ENCODE measurements around the gene MRPL9.
A peak's percentile ranks its signal among the peaks of the same experiment; 100 is the strongest.

MRPL9 gene

DNA sequence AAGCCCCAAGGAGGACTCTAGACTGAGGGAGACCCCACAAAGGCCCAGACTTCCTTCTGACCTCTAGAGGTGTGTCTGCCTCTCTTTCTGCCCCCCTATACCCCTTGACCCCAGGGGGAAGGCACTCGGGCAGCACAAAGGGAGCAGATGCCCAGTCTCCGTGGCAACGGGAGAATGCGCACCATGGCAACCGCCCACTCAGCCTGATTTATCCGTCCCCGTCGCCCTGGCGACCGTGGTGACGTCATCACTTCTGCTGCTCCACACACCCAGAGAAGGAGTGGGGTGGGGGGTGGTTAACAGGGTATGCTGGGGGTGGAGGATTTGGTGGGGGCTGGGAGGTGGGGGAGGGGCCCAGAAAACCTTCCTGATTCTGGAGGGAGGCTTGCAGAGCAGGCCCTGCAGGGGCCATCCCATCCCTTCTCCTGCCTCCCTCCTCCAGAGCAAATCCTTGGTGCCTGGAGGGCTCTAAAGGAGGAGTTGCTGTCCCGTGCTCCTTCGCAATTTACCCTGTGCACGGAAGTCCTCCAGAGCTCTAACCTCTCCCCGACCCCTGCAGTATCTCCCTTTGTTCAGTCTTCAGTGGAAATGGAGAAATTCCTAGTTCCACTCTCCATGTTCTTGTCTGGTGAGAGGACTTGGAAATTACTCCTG is 53.0 kb downstream of the MRPL9 start:
- peak in 1 of 2 experiments; percentile 35 for DNase-seq
